WI38 (cell line): Measurements from ENCODE around the gene RASSF4.

ENCODE experiments used
- H3K4me3 ChIP-seq: 2 replicates; pipeline ENCODE4 v1.5.1; 2011; ENCODE audit warnings: low read depth, mild to moderate bottlenecking, control low read depth, low read length
- CTCF ChIP-seq: IDR thresholded peaks from 2 replicates; pipeline ENCODE4 v1.5.1; 2012; ENCODE audit warnings: low read depth, mild to moderate bottlenecking, control low read depth, low read length

RASSF4 gene

GRCh38 chr10:44983895-44984278 is 24.3 kb downstream of the RASSF4 start:
- no peak for TF ChIP-seq CTCF
- no peak overlapping the region for H3K4me3 ChIP-seq

GRCh38 chr10:44984671-44985101 is 25.1 kb downstream of the RASSF4 start:
- TF ChIP-seq CTCF: no peak
- no peak overlapping the region for H3K4me3 ChIP-seq

GRCh38 chr10:44985175-44985681 is 25.6 kb downstream of the RASSF4 start:
- no peak for TF ChIP-seq CTCF
- H3K4me3 ChIP-seq: no peak overlapping the region

GRCh38 chr10:44986179-44986578 is 26.6 kb downstream of the RASSF4 start:
- no peak overlapping the region for H3K4me3 ChIP-seq
- TF ChIP-seq CTCF: no peak

- TF ChIP-seq CTCF: no peak
- H3K4me3 ChIP-seq: no peak overlapping the region
These were observed 27.1 kb downstream of the RASSF4 start for GRCh38 chr10:44986670-44987069.

- H3K4me3 ChIP-seq: no peak overlapping the region
- TF ChIP-seq CTCF: no peak
These were observed 29.5 kb downstream of the RASSF4 start for GRCh38 chr10:44988957-44989585.

- no peak for TF ChIP-seq CTCF
- H3K4me3 ChIP-seq: no peak overlapping the region
These were observed 30.1 kb downstream of the RASSF4 start for GRCh38 chr10:44989597-44990301.
